H1 (cell line): ENCODE data around the gene IFNL3. TPM values are rescaled to one million over a fixed set of nuclear protein-coding genes. Genes with fewer than 3 reads are reported as not detected.

Experiments
- CTCF ChIA-PET: fragments of 300-600 bp; sonication (Branson Sonifier 250); formaldehyde crosslinking; loops from one replicate; lab custom pipeline; 2021; ENCODE audit not compliant: partially characterized antibody; lab: Charles Lee
- POLR2A ChIA-PET: fragments of 300-600 bp; sonication (Branson Sonifier 250); formaldehyde crosslinking; loops from one replicate; lab custom pipeline; 2021; ENCODE audit warnings: inconsistent platforms; ENCODE audit not compliant: partially characterized antibody; lab: Charles Lee
- DNase-seq, 2 experiments: peaks; one replicate each; pipeline versions ENCODE4 v3.0.0 to v3.0.0-alpha.2; 2010 to 2022; ENCODE audit warnings: low spot score in 2 of 2, low read depth in 1 of 2, mixed read lengths in 1 of 2
- FAIRE-seq: peaks from 2 replicates; lab custom pipeline; 2011; peaks lifted over from hg19 to GRCh38; lab: Jason Lieb, UNC
- H2AFZ ChIP-seq: 2 replicates; pipeline ENCODE4 v1.8.1; 2012; ENCODE audit warnings: low read length, inconsistent platforms
- H2AK5ac ChIP-seq: 2 replicates; pipeline ENCODE4 v1.6.1; 2013; ENCODE audit warnings: low read depth, low read length
- H2BK120ac ChIP-seq: replicated peaks from 2 replicates; pipeline ENCODE3; 2013; ENCODE audit warnings: low read depth, low read length, inconsistent platforms
- H2BK12ac ChIP-seq: 2 replicates; pipeline ENCODE4 v1.6.1; 2013; ENCODE audit warnings: low read depth, low read length
- H2BK15ac ChIP-seq: 2 replicates; pipeline ENCODE4 v1.6.1; 2013; ENCODE audit warnings: low read length
- H2BK20ac ChIP-seq: 2 replicates; pipeline ENCODE4 v1.6.1; 2013; ENCODE audit warnings: low read length
- H2BK5ac ChIP-seq: 2 replicates; pipeline ENCODE4 v1.6.1; 2013; ENCODE audit warnings: low read depth, low read length
- H3K14ac ChIP-seq: 2 replicates; pipeline ENCODE4 v1.6.1; 2013; ENCODE audit warnings: inconsistent platforms; ENCODE audit not compliant: insufficient read length
- H3K18ac ChIP-seq: 2 replicates; pipeline ENCODE4 v1.6.1; 2013; ENCODE audit warnings: low read length; ENCODE audit errors: extremely low read depth
- H3K23ac ChIP-seq: 2 replicates; pipeline ENCODE4 v1.6.1; 2013; ENCODE audit warnings: inconsistent platforms; ENCODE audit not compliant: insufficient read length
- H3K23me2 ChIP-seq: 2 replicates; pipeline ENCODE4 v1.6.1; 2013; ENCODE audit warnings: low read depth, low read length
- H3K27ac ChIP-seq: 2 replicates; pipeline ENCODE4 v1.6.1; 2011; ENCODE audit warnings: low read depth, low read length, inconsistent platforms
- H3K27me3 ChIP-seq, 4 experiments: replicated peaks in 1 of 4; 1 replicate in 1 of 4; 2 replicates in 3 of 4; pipeline versions ENCODE4 v1.6.1 to v1.8.1; 2011 to 2013; ENCODE audit warnings: low read length in 3 of 4, mild to moderate bottlenecking in 3 of 4, inconsistent platforms in 2 of 4, mixed read lengths in 2 of 4, moderate library complexity in 1 of 4; ENCODE audit not compliant: control insufficient read depth in 3 of 4, insufficient read depth in 3 of 4; ENCODE audit errors: extremely low read depth in 1 of 4
- H3K36me3 ChIP-seq, 4 experiments: 2 replicates each; pipeline versions ENCODE4 v1.6.1 to v1.8.1; 2011 to 2013; ENCODE audit warnings: mild to moderate bottlenecking in 4 of 4, low read length in 3 of 4, moderate library complexity in 2 of 4, control low read depth in 1 of 4, inconsistent platforms in 1 of 4; ENCODE audit not compliant: insufficient read depth in 4 of 4, control insufficient read depth in 2 of 4
- H3K4ac ChIP-seq: replicated peaks from 2 replicates; pipeline ENCODE3; 2013; ENCODE audit warnings: low read length, low read depth, mixed read lengths, inconsistent platforms; ENCODE audit not compliant: insufficient read length
- H3K4me1 ChIP-seq, 4 experiments: replicated peaks in 1 of 4; 1 replicate in 1 of 4; 2 replicates in 3 of 4; pipeline versions ENCODE4 v1.6.1 to v1.8.1; 2011 to 2013; ENCODE audit warnings: low read length in 3 of 4, inconsistent platforms in 2 of 4, mixed read lengths in 1 of 4; ENCODE audit not compliant: insufficient read depth in 4 of 4, control insufficient read depth in 3 of 4
- H3K4me2 ChIP-seq, 2 experiments: 2 replicates each; pipeline versions ENCODE4 v1.6.1 to v1.8.1; 2011 to 2013; ENCODE audit warnings: low read depth in 2 of 2, low read length in 2 of 2, control low read depth in 1 of 2, inconsistent platforms in 1 of 2, mild to moderate bottlenecking in 1 of 2; ENCODE audit not compliant: insufficient read depth in 1 of 2
- H3K4me3 ChIP-seq, 4 experiments: fragments of 200-600, 300-600 bp in 1 of 4; sonication (generic), shearing (Covaris generic), sonication (Bioruptor Twin) in 1 of 4; 2 replicates each; pipeline versions ENCODE4 v1.5.1 to v1.8.1; 2011 to 2016; ENCODE audit warnings: low read length in 4 of 4, low read depth in 3 of 4, control low read depth in 2 of 4, inconsistent platforms in 2 of 4, mild to moderate bottlenecking in 2 of 4, mixed read lengths in 1 of 4, moderate library complexity in 1 of 4; ENCODE audit not compliant: insufficient read depth in 2 of 4; ENCODE audit errors: extremely low read depth in 1 of 4
- H3K56ac ChIP-seq: replicated peaks from 2 replicates; pipeline ENCODE3; 2013; ENCODE audit warnings: low read depth, mild to moderate bottlenecking, mixed read lengths, low read length, inconsistent platforms; ENCODE audit not compliant: insufficient read length
- H3K79me1 ChIP-seq: 2 replicates; pipeline ENCODE4 v1.6.1; 2013; ENCODE audit warnings: low read depth, low read length, control low read depth
- H3K79me2 ChIP-seq, 2 experiments: 2 replicates each; pipeline versions ENCODE4 v1.6.1 to v1.8.1; 2012 to 2013; ENCODE audit warnings: low read length in 2 of 2, mild to moderate bottlenecking in 2 of 2, inconsistent platforms in 1 of 2; ENCODE audit not compliant: insufficient read depth in 2 of 2, control insufficient read depth in 1 of 2
- H3K9ac ChIP-seq, 4 experiments: replicated peaks in 1 of 4; 1 replicate in 1 of 4; 2 replicates in 3 of 4; pipeline versions ENCODE4 v1.6.1 to v1.8.1; 2011 to 2013; ENCODE audit warnings: low read depth in 3 of 4, low read length in 3 of 4, control low read depth in 2 of 4, mild to moderate bottlenecking in 2 of 4, moderate library complexity in 2 of 4, inconsistent platforms in 1 of 4; ENCODE audit errors: extremely low read depth in 1 of 4
- H3K9me3 ChIP-seq, 2 experiments: 2 replicates each; pipeline versions ENCODE4 v1.6.1 to v1.8.1; 2012 to 2013; ENCODE audit warnings: mild to moderate bottlenecking in 2 of 2, moderate library complexity in 2 of 2, control low read depth in 1 of 2, inconsistent platforms in 1 of 2, low read depth in 1 of 2, low read length in 1 of 2, mixed read lengths in 1 of 2; ENCODE audit not compliant: insufficient read depth in 2 of 2
- H4K20me1 ChIP-seq, 2 experiments: replicated peaks in 1 of 2; 2 replicates each; pipeline versions ENCODE3 to v1.8.1; 2011 to 2013; ENCODE audit warnings: inconsistent platforms in 2 of 2, low read length in 2 of 2, mild to moderate bottlenecking in 1 of 2; ENCODE audit not compliant: insufficient read depth in 2 of 2, control insufficient read depth in 1 of 2
- H4K5ac ChIP-seq: 2 replicates; pipeline ENCODE4 v1.6.1; 2013; ENCODE audit warnings: low read length, low read depth, mixed read lengths, inconsistent platforms; ENCODE audit not compliant: insufficient read length
- H4K8ac ChIP-seq: 2 replicates; pipeline ENCODE4 v1.8.0; 2013; ENCODE audit warnings: mild to moderate bottlenecking, moderate library complexity, low read length, inconsistent platforms; ENCODE audit not compliant: insufficient read depth; ENCODE audit errors: extremely low read depth
- H4K91ac ChIP-seq: replicated peaks from 2 replicates; pipeline ENCODE3; 2013; ENCODE audit warnings: low read length, mixed read lengths, inconsistent platforms; ENCODE audit not compliant: insufficient read length
- CREB1 ChIP-seq: IDR thresholded peaks from 2 replicates; pipeline ENCODE4 v1.6.1; 2012; ENCODE audit warnings: inconsistent platforms
- EZH2 ChIP-seq: fragments of 200-600 bp; sonication (generic); IDR thresholded peaks from 2 replicates; pipeline ENCODE4 v1.7.1; 2012; ENCODE audit warnings: low read depth, mild to moderate bottlenecking, moderate library complexity, low read length, inconsistent platforms; ENCODE audit not compliant: severe bottlenecking
- GABPA ChIP-seq: IDR thresholded peaks from 2 replicates; pipeline ENCODE4 v1.6.1; 2011; ENCODE audit warnings: mild to moderate bottlenecking, low read length, moderate library complexity, borderline replicate concordance; ENCODE audit not compliant: insufficient read depth
- RBBP5 ChIP-seq: IDR thresholded peaks from 2 replicates; pipeline ENCODE4 v1.7.1; 2012; ENCODE audit warnings: low read depth, mild to moderate bottlenecking, inconsistent platforms, low read length, moderate library complexity, borderline replicate concordance
- SRF ChIP-seq: IDR thresholded peaks from 2 replicates; pipeline ENCODE4 v1.6.1; 2011; ENCODE audit warnings: mild to moderate bottlenecking, low read depth, low read length, moderate library complexity
- SUZ12 ChIP-seq: fragments of 200-600 bp; sonication (generic); IDR thresholded peaks from 2 replicates; pipeline ENCODE4 v1.6.1; 2012; ENCODE audit warnings: mild to moderate bottlenecking, inconsistent platforms, low read length, moderate library complexity, mixed read lengths
- WGBS, 2 experiments: shearing (Covaris generic) in 1 of 2; methylation state at CpG; one replicate each; pipeline versions ENCODE4 v1.1.6 to v1.1.7; 2013 to 2015; ENCODE audit warnings: low lambda C conversion rate in 2 of 2, mixed read lengths in 2 of 2, inconsistent platforms in 1 of 2, low coverage in 1 of 2, missing lambda C conversion rate in 1 of 2; ENCODE audit not compliant: insufficient replicate concordance in 2 of 2, insufficient coverage in 1 of 2, insufficient read length in 1 of 2; ENCODE audit errors: extremely low coverage in 1 of 2, missing lambda C conversion rate in 1 of 2; 5-methylcytosine and 5-hydroxymethylcytosine counted together
- polyA plus RNA-seq, 7 experiments: library from polyadenylated mRNA; depleted of rRNA in 3 of 7; stranded (reverse) in 5 of 7; unstranded in 2 of 7; fragments of >200 nt in 5 of 7; fragments of 200-250 nt in 2 of 7; gene quantifications; 1 replicate in 5 of 7; 2 replicates in 1 of 7; 4 replicates in 1 of 7; pipeline versions ENCODE4 v1.2.1 to v1.2.3, GENCODE V29; 2011 to 2013; ENCODE audit warnings: missing spikeins in 2 of 7, mixed read lengths in 2 of 7
- total RNA-seq: library from RNA; stranded (reverse); fragmentation: NEBNext Ultra II Directional; extraction: Animal tissue kit (Norgen Biotek cat#: 25700); gene quantifications from 2 replicates; pipeline ENCODE4 v1.2.1, GENCODE V29; 2021
- TF ChIP-seq, protein P1 (sequence below): IDR thresholded peaks from 2 replicates; pipeline ENCODE4 v1.6.1; 2012; ENCODE audit warnings: inconsistent platforms

The IFNL3 gene
- total and polyA plus RNA-seq, 2 of the 8 experiments (the other 6 are each of a cell fraction or from before 2014, with no cell fraction given) = 0.11 TPM; not detected in 1

DNA sequence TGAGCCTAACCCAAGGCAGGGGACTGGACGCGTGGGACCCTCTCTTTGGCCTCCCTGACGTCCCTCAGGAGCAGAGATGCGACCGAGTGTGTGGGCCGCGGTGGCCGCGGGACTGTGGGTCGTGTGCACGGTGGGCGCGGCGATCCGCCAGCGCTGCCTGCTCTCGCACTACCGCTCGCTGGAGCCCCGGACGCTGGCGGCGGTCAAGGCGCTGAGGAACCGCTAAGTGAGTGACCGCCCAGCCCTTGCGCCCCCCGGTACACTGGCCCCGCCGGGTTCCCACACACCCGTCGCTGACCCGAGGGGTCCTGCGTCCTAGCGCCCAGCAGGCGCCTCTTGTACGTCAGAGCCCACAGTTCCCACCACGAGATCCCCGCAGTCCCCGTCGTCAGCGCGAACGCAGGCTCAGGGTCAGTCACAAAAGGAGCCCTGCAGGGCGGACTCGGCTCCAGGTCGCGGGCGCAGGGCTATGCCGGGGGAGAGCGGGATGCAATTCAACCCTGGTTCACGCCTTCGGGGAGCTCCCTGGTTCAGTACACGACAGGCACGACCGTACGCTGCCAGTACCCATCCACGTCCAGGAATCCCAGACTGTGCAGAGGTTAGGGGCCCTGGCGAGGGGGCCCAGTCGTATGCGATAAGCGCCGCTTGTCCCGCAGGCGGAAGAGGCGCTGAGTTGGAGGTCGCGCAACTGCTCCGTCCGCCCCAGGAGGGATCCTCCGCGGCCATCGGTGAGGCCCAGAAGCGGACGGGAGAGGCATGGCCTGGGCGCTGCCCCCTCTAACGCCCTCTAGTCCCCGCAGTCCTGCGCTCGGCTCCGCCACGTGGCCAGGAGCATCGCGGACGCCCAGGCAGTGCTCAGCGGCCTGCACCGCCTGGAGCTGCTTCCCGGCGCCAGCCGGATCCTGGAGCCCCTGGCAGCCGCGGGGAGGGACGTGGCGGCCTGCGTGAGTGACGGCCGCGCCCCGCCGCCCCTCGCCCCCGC, 19.8 kb upstream of the IFNL3 start:
- H3K9me3 ChIP-seq = peaks cover 0 to 12% of the 10 kb centered on the region in 2 experiments; a peak in 2 of 4 replicates
- peak overlapping the region; percentile 53 for H3K4ac ChIP-seq
- peaks cover 38 to 60% (median 41%) of the 10 kb centered on the region in 4 experiments for H3K27me3 ChIP-seq
- no peak overlapping the region for H2AK5ac ChIP-seq
- no peak overlapping the region for H3K9ac ChIP-seq
- no peaks in the 10 kb centered on the region for H3K36me3 ChIP-seq
- no peak overlapping the region for H3K27ac ChIP-seq
- no peaks in the 10 kb centered on the region for H3K79me2 ChIP-seq
- CTCF ChIA-PET = interaction anchor here (1.0 kb wide), 2 partner anchors 32 to 155 kb away, joined by 3 read pairs; no protein-coding TSS in a partner anchor
- peak overlapping the region; percentile 75 to 80 for H3K4me2 ChIP-seq
- peak in 1 of 2 experiments; percentile 77 for DNase-seq
- no peak overlapping the region for H3K56ac ChIP-seq
- POLR2A ChIA-PET = interaction anchor here (0.8 to 1.0 kb wide), 2 partner anchors 126 to 143 kb away, joined by 3 read pairs; partner anchors contain the start of genes MED29 and PAF1
- no peak overlapping the region for H2BK20ac ChIP-seq
- FAIRE-seq = no peak
- H2BK15ac ChIP-seq = peak overlapping the region; percentile 46; the same call in 1 of the 2 replicates
- peak overlapping the region; percentile 5 to 51 (median 14); a peak in 4 of 8 replicates for H3K4me3 ChIP-seq
- H3K4me1 ChIP-seq = peaks cover 0 to 13% (median 7%) of the 10 kb centered on the region in 4 experiments; a peak in 4 of 7 replicates
- H2BK5ac ChIP-seq = peak overlapping the region; percentile 35; the same call in 1 of the 2 replicates
- H3K23ac ChIP-seq = no peak overlapping the region
- no peaks in the 10 kb centered on the region for H3K79me1 ChIP-seq
- H2BK120ac ChIP-seq = no peak overlapping the region
- no peak overlapping the region for H3K14ac ChIP-seq
- H4K20me1 ChIP-seq = peaks cover 0 to 4% of the 10 kb centered on the region in 2 experiments
- H2AFZ ChIP-seq = peak overlapping the region; percentile 76; the same call in 1 of the 2 replicates
- peak overlapping the region; percentile 92; the same call in 1 of the 2 replicates for H2BK12ac ChIP-seq
- H4K5ac ChIP-seq = no peak overlapping the region
- no peak overlapping the region for H4K91ac ChIP-seq
- WGBS, 2 experiments = 5% methylated on average over 82 of the region's 102 CpGs; no CpG with 5 or more reads in 1 of the 2 experiments
- H3K18ac ChIP-seq = peak overlapping the region; percentile 78; the same call in 1 of the 2 replicates
- peak overlapping the region; percentile 85 for H4K8ac ChIP-seq
- H3K23me2 ChIP-seq = peaks cover 11% of the 10 kb centered on the region; the same call in 1 of the 2 replicates
- peak; percentile 97 for TF ChIP-seq SUZ12
- peak; percentile 16; the same call in 1 of the 2 replicates for TF ChIP-seq GABPA
- peak; percentile 95 for TF ChIP-seq EZH2
- no peak for TF ChIP-seq SRF
- no peak for TF ChIP-seq CREB1
- TF ChIP-seq, protein P1, sequence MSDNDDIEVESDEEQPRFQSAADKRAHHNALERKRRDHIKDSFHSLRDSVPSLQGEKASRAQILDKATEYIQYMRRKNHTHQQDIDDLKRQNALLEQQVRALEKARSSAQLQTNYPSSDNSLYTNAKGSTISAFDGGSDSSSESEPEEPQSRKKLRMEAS = peak; percentile 97
- TF ChIP-seq RBBP5 = 0 out of 2 replicates have a peak, but pooled peaks have one; percentile 45
